Fibroblast of skin of abdomen (primary cell): Measurements from ENCODE around the gene PRR23C.

Experiments used
- DNase-seq: peaks from one replicate; pipeline ENCODE4 v3.0.0-alpha.2; 2013

Gene PRR23C

DNA sequence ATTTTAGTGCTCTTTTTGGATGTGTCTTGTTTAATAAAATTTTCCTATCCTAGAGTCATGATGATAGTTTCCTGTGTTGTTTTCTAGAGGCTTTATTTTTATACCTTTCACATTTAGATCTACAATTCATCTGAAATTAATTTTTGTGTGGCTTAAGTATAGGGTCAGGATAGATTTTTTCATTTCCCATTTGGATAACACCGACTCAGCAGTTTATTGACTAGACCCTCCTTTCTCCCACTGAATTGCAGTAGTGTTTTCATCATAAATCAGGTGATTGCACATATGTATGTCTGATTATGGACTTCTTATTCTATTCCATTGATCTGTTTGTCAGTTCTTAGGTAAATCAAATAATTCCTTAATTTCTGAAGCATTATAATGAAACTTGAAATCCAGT is 49.0 kb downstream of the PRR23C start:
- no peak for DNase-seq
